HEK293T (cell line): ENCODE data around the gene CLDN2.

ENCODE experiments used
- CTCF ChIA-PET: fragments of 350-600 bp; formaldehyde crosslinking; extraction: SDS; loops from one replicate; lab custom pipeline; 2021; ENCODE audit warnings: antibody characterized with exemption, inconsistent platforms; lab: Yijun Ruan, JAX
- POLR2A ChIA-PET: fragments of 350-600 bp; formaldehyde crosslinking; extraction: SDS; loops from one replicate; lab custom pipeline; 2020; ENCODE audit warnings: antibody characterized with exemption, inconsistent platforms; lab: Yijun Ruan, JAX
- DNase-seq: peaks from one replicate; pipeline ENCODE4 v3.0.0; 2012; ENCODE audit warnings: mixed read lengths; ENCODE audit errors: extremely low spot score
- ARNT ChIP-seq: fragments of 450-650 bp; IDR thresholded peaks from 2 replicates; pipeline ENCODE4 v1.6.1; 2017; ENCODE audit warnings: mild to moderate bottlenecking
- BHLHE40 ChIP-seq: fragments of 450-650 bp; IDR thresholded peaks from 2 replicates; pipeline ENCODE4 v1.6.1; 2016; ENCODE audit warnings: mild to moderate bottlenecking, moderate library complexity, borderline replicate concordance
- CTBP1 ChIP-seq: fragments of 450-650 bp; IDR thresholded peaks from 2 replicates; pipeline ENCODE4 v1.6.1; 2016; ENCODE audit warnings: borderline replicate concordance
- ELF4 ChIP-seq: fragments of 450-650 bp; IDR thresholded peaks from 2 replicates; pipeline ENCODE4 v1.6.1; 2017; ENCODE audit warnings: antibody characterized with exemption
- FOXA1 ChIP-seq: fragments of 450-650 bp; IDR thresholded peaks from 2 replicates; pipeline ENCODE4 v1.6.1; 2016; ENCODE audit warnings: mild to moderate bottlenecking
- FOXK2 ChIP-seq: fragments of 450-650 bp; IDR thresholded peaks from 2 replicates; pipeline ENCODE4 v1.6.1; 2016; ENCODE audit warnings: mild to moderate bottlenecking
- FOXM1 ChIP-seq: fragments of 450-650 bp; IDR thresholded peaks from 2 replicates; pipeline ENCODE4 v1.6.1; 2017; ENCODE audit warnings: mild to moderate bottlenecking, borderline replicate concordance
- HDGF ChIP-seq: fragments of 450-650 bp; IDR thresholded peaks from 2 replicates; pipeline ENCODE4 v1.6.1; 2017; ENCODE audit warnings: antibody characterized with exemption, borderline replicate concordance
- L3MBTL2 ChIP-seq: fragments of 450-650 bp; conservative IDR thresholded peaks from 2 replicates; pipeline ENCODE4 v1.6.1; 2016; ENCODE audit warnings: mild to moderate bottlenecking
- LEF1 ChIP-seq: fragments of 450-650 bp; IDR thresholded peaks from 2 replicates; pipeline ENCODE4 v1.6.1; 2017; ENCODE audit warnings: mild to moderate bottlenecking, borderline replicate concordance
- NFRKB ChIP-seq: fragments of 450-650 bp; IDR thresholded peaks from 2 replicates; pipeline ENCODE4 v1.6.1; 2016; ENCODE audit warnings: mild to moderate bottlenecking, moderate library complexity
- PKNOX1 ChIP-seq: fragments of 450-650 bp; IDR thresholded peaks from 2 replicates; pipeline ENCODE4 v1.6.1; 2016
- SP1 ChIP-seq: fragments of 450-650 bp; IDR thresholded peaks from 2 replicates; pipeline ENCODE4 v1.6.1; 2017
- SUZ12 ChIP-seq: fragments of 450-650 bp; IDR thresholded peaks from 2 replicates; pipeline ENCODE4 v1.6.1; 2016; ENCODE audit warnings: mild to moderate bottlenecking
- TARDBP ChIP-seq: fragments of 450-650 bp; IDR thresholded peaks from 2 replicates; pipeline ENCODE4 v1.6.1; 2016
- ZNF384 ChIP-seq: fragments of 450-650 bp; IDR thresholded peaks from 2 replicates; pipeline ENCODE4 v1.6.1; 2016

Gene CLDN2

GRCh38 chrX:106894978-106895452 lies 25.2 kb upstream of the CLDN2 start:
- ChIA-PET CTCF (interaction anchor here (0.6 to 2.0 kb wide), 10 partner anchors 9 to 760 kb away, joined by 3 to 22 read pairs (median 4); partner anchors contain the start of gene RIPPLY1), POLR2A (interaction anchor here (1.1 kb wide), 1 partner anchor 10 kb away, joined by 3 read pairs; no protein-coding TSS in a partner anchor)
- no peak for DNase-seq
- TF ChIP-seq ARNT (no peak), SP1 (no peak), ZNF384 (no peak), LEF1 (no peak), CTBP1 (no peak), SUZ12 (no peak), FOXA1 (no peak), L3MBTL2 (no peak), TARDBP (no peak), FOXK2 (no peak), PKNOX1 (no peak), FOXM1 (no peak), NFRKB (no peak)

GRCh38 chrX:106897259-106897658 lies 22.9 kb upstream of the CLDN2 start:
- POLR2A ChIA-PET = no interaction called here
- no peak for DNase-seq
- TF ChIP-seq TARDBP = no peak
- CTCF ChIA-PET = interaction anchor here (0.6 to 1.7 kb wide), 3 partner anchors 13 to 63 kb away, joined by 3 to 7 read pairs (median 6); no protein-coding TSS in a partner anchor

GRCh38 chrX:106898462-106898861 lies 21.7 kb upstream of the CLDN2 start:
- DNase-seq = peak; percentile 67
- CTCF ChIA-PET = interaction anchor here (0.6 to 1.7 kb wide), 8 partner anchors 24 to 883 kb away, joined by 3 to 7 read pairs (median 3); no protein-coding TSS in a partner anchor
- TF ChIP-seq SUZ12 (no peak), LEF1 (no peak), FOXM1 (no peak), ELF4 (no peak), CTBP1 (no peak), PKNOX1 (no peak), ARNT (no peak), HDGF (no peak), L3MBTL2 (no peak), BHLHE40 (no peak), FOXK2 (no peak), FOXA1 (no peak), SP1 (no peak), TARDBP (no peak), NFRKB (no peak), ZNF384 (no peak)
- POLR2A ChIA-PET = interaction anchor here (0.9 kb wide), 1 partner anchor 92 kb away, joined by 3 read pairs; no protein-coding TSS in a partner anchor

- POLR2A ChIA-PET = no interaction called here
- DNase-seq = no peak
- TF ChIP-seq BHLHE40 (no peak), ZNF384 (no peak), FOXM1 (no peak), L3MBTL2 (no peak), PKNOX1 (no peak), SP1 (no peak), FOXK2 (no peak), CTBP1 (no peak), FOXA1 (no peak), NFRKB (no peak), ARNT (no peak), LEF1 (no peak), HDGF (no peak), ELF4 (no peak)
- CTCF ChIA-PET = interaction anchor here (0.6 to 1.3 kb wide), 3 partner anchors 83 to 271 kb away, joined by 3 read pairs; no protein-coding TSS in a partner anchor
Measured at GRCh38 chrX:106899276-106899675, 20.9 kb upstream of the CLDN2 start.

GRCh38 chrX:106899841-106900240 lies 20.4 kb upstream of the CLDN2 start:
- ChIA-PET CTCF (no interaction called here), POLR2A (no interaction called here)
- no peak for DNase-seq
- no peak for TF ChIP-seq SUZ12
- TF ChIP-seq FOXK2 = no peak
- TF ChIP-seq LEF1 = no peak
- no peak for TF ChIP-seq CTBP1
- no peak for TF ChIP-seq FOXA1
- TF ChIP-seq ELF4 = no peak
- no peak for TF ChIP-seq L3MBTL2
- no peak for TF ChIP-seq SP1
- no peak for TF ChIP-seq NFRKB
- TF ChIP-seq ARNT = no peak
- TF ChIP-seq PKNOX1 = no peak
